Stimulated activated CD4-positive, alpha-beta T cell treated with anti-CD3 and anti-CD28 coated beads, Interleukin-4, amount 100 ng/mL, for 4 hours (primary cell): Measurements from ENCODE around the gene THY1.
"Not testable (repeated sequence)": the region's sequence is repeated elsewhere in the genome, so short reads cannot be mapped to it uniquely, and the experiment has no call there.

Experiments used
- DNase-seq, 2 experiments: peaks; one replicate each; pipeline ENCODE4 v3.0.0-alpha.2; 2020

The THY1 gene

GRCh38 chr11:119416606-119417580 is 6.1 kb downstream of the THY1 start:
- DNase-seq, result no peak

- no peak for DNase-seq
Observed at GRCh38 chr11:119415966-119416365, 7.0 kb downstream of the THY1 start.

GRCh38 chr11:119415517-119415916 is 7.5 kb downstream of the THY1 start:
- DNase-seq, result no peak

GRCh38 chr11:119414734-119415133 is 8.2 kb downstream of the THY1 start:
- DNase-seq, result no peak

- DNase-seq, result no peak
Observed at GRCh38 chr11:119414321-119414720, 8.7 kb downstream of the THY1 start.

GRCh38 chr11:119412072-119412471 is 10.9 kb downstream of the THY1 start:
- no peak for DNase-seq

- no peak for DNase-seq
Observed at GRCh38 chr11:119410501-119410900, 12.5 kb downstream of the THY1 start.

- no peak for DNase-seq
Observed at GRCh38 chr11:119409731-119410130, 13.2 kb downstream of the THY1 start.

- DNase-seq, result no peak
Observed at GRCh38 chr11:119406005-119406404, 17.0 kb downstream of the THY1 start.

GRCh38 chr11:119405448-119405847 is 17.5 kb downstream of the THY1 start:
- DNase-seq, result not testable (repeated sequence)

GRCh38 chr11:119404872-119405271 is 18.1 kb downstream of the THY1 start:
- no peak for DNase-seq

GRCh38 chr11:119403021-119403420 is 20.0 kb downstream of the THY1 start:
- no peak for DNase-seq

- no peak for DNase-seq
Observed at GRCh38 chr11:119402470-119402869, 20.5 kb downstream of the THY1 start.

- DNase-seq, result no peak
Observed at GRCh38 chr11:119400860-119401259, 22.1 kb downstream of the THY1 start.

- DNase-seq, result no peak
Observed at GRCh38 chr11:119397740-119398139, 25.2 kb downstream of the THY1 start.

GRCh38 chr11:119396835-119397234 is 26.1 kb downstream of the THY1 start:
- no peak for DNase-seq

GRCh38 chr11:119391275-119391674 is 31.7 kb downstream of the THY1 start:
- DNase-seq, result no peak

- DNase-seq, result no peak
Observed at GRCh38 chr11:119389611-119390254, 33.2 kb downstream of the THY1 start.

- DNase-seq, result no peak
Observed at GRCh38 chr11:119388103-119388502, 34.9 kb downstream of the THY1 start.

GRCh38 chr11:119384332-119384731 is 38.6 kb downstream of the THY1 start:
- DNase-seq, result no peak

GRCh38 chr11:119382513-119382912 is 40.5 kb downstream of the THY1 start:
- DNase-seq, result not testable (repeated sequence)

- DNase-seq, result no peak
Observed at GRCh38 chr11:119382101-119382500, 40.9 kb downstream of the THY1 start.

- peak; percentile 97 for DNase-seq
Observed at GRCh38 chr11:119381181-119381988, 41.6 kb downstream of the THY1 start, which contains the start of gene USP2. Gene USP2 (minus strand): TSS chr11:119381690. CDS start chr11:119373480, 8,210 bp downstream.
